HCT116 (cell line): Measurements from ENCODE around the gene LSAMP. TPM values are rescaled to one million over a fixed set of nuclear protein-coding genes. Genes with fewer than 3 reads are reported as not detected.

Experiments
- ATAC-seq: fragments of 200-7000 bp; cut with Tn5 transposase; 2 replicates; pipeline ENCODE4 v1.9.1; 2020; ENCODE audit warnings: mild to moderate bottlenecking, moderate library complexity
- BruUV-seq: library from RNA; stranded (reverse); fragments of 400-500 nt; replicated peaks from 2 replicates; lab custom pipeline; 2021; lab: Mats Ljungman, UMichigan
- CTCF ChIA-PET: fragments of 300-600 bp; sonication (Branson Sonifier 250); formaldehyde crosslinking; loops from one replicate; lab custom pipeline; 2021; ENCODE audit warnings: antibody characterized with exemption; lab: Charles Lee
- POLR2A ChIA-PET: fragments of 300-600, 350-600 bp; sonication (Branson Sonifier 250); formaldehyde crosslinking; loops from one replicate; lab custom pipeline; 2021; ENCODE audit warnings: antibody characterized with exemption; lab: Charles Lee
- RAD21 ChIA-PET, 2 experiments: fragments of 300-600 bp; sonication (Branson Sonifier 250); formaldehyde crosslinking; loops; one replicate each; lab custom pipeline; 2023; ENCODE audit warnings: low total read pairs in 2 of 2; ENCODE audit not compliant: uncharacterized antibody in 2 of 2, unreplicated experiment in 2 of 2, low non-redundant PET in 1 of 2; lab: Charles Lee
- DNase-seq: peaks from one replicate; pipeline ENCODE4 v3.0.0-alpha.2; 2010; ENCODE audit warnings: low read depth, low spot score
- H2AFZ ChIP-seq: fragments of 200-600 bp; shearing (Covaris generic), sonication (generic); 2 replicates; pipeline ENCODE4 v1.6.1; 2017; ENCODE audit warnings: low read depth, mixed run types, mixed read lengths, antibody characterized with exemption, low read length; ENCODE audit not compliant: poor library complexity, severe bottlenecking
- H3K27ac ChIP-seq: 2 replicates; pipeline ENCODE4 v1.5.1; 2012; ENCODE audit warnings: low read depth, low read length
- H3K27me3 ChIP-seq: fragments of 200-600 bp; sonication (generic); 2 replicates; pipeline ENCODE4 v1.6.1; 2016; ENCODE audit warnings: mixed run types, low read length, mixed read lengths; ENCODE audit not compliant: insufficient read depth
- H3K36me3 ChIP-seq, 2 experiments: fragments of 200-500 bp in 1 of 2; fragments of 200-600 bp in 1 of 2; sonication (Bioruptor generic) in 1 of 2; sonication (generic) in 1 of 2; 2 replicates each; pipeline versions ENCODE4 v1.5.1 to v1.6.1; 2014 to 2016; ENCODE audit warnings: low read length in 2 of 2, inconsistent platforms in 1 of 2, mixed read lengths in 1 of 2, mixed run types in 1 of 2; ENCODE audit not compliant: insufficient read depth in 2 of 2, control insufficient read depth in 1 of 2
- H3K4me1 ChIP-seq, 2 experiments: fragments of 200-600 bp in 1 of 2; sonication (generic) in 1 of 2; 2 replicates each; pipeline versions ENCODE4 v1.5.1 to v1.6.1; 2012 to 2017; ENCODE audit warnings: low read length in 2 of 2, inconsistent platforms in 1 of 2, mild to moderate bottlenecking in 1 of 2, mixed read lengths in 1 of 2, mixed run types in 1 of 2, moderate library complexity in 1 of 2; ENCODE audit not compliant: insufficient read depth in 2 of 2, control insufficient read depth in 1 of 2
- H3K4me2 ChIP-seq: fragments of 200-600 bp; sonication (generic); 2 replicates; pipeline ENCODE4 v1.6.1; 2017; ENCODE audit warnings: mixed run types, low read length, mixed read lengths
- H3K4me3 ChIP-seq, 2 experiments: fragments of 200-600 bp in 1 of 2; sonication (generic) in 1 of 2; replicated peaks in 1 of 2; 2 replicates each; pipeline ENCODE4 v1.5.1; 2011 to 2016; ENCODE audit warnings: low read length in 2 of 2, control low read depth in 1 of 2, low read depth in 1 of 2, mild to moderate bottlenecking in 1 of 2, mixed read lengths in 1 of 2, mixed run types in 1 of 2
- H3K79me2 ChIP-seq: fragments of 200-600 bp; sonication (generic); 2 replicates; pipeline ENCODE4 v1.6.1; 2017; ENCODE audit warnings: mild to moderate bottlenecking, mixed run types, low read length, moderate library complexity, mixed read lengths; ENCODE audit not compliant: insufficient read depth
- H3K9ac ChIP-seq: fragments of 200-600 bp; sonication (generic); 2 replicates; pipeline ENCODE4 v1.6.1; 2016; ENCODE audit warnings: low read length, mixed read lengths
- H3K9me2 ChIP-seq: fragments of 200-600 bp; sonication (generic), shearing (Covaris generic); 2 replicates; pipeline ENCODE4 v1.6.1; 2017; ENCODE audit warnings: mixed run types, mild to moderate bottlenecking, moderate library complexity; ENCODE audit not compliant: insufficient read depth
- H3K9me3 ChIP-seq, 2 experiments: fragments of 200-500 bp in 1 of 2; fragments of 200-600 bp in 1 of 2; sonication (Bioruptor generic) in 1 of 2; sonication (generic) in 1 of 2; 2 replicates each; pipeline ENCODE4 v1.6.1; 2014 to 2017; ENCODE audit warnings: low read length in 2 of 2, mixed read lengths in 2 of 2, inconsistent platforms in 1 of 2, low read depth in 1 of 2, mild to moderate bottlenecking in 1 of 2, mixed run types in 1 of 2, moderate library complexity in 1 of 2; ENCODE audit not compliant: control insufficient read depth in 1 of 2, insufficient read depth in 1 of 2
- H4K20me1 ChIP-seq: fragments of 200-600 bp; sonication (generic), shearing (Covaris generic); 2 replicates; pipeline ENCODE4 v1.6.1; 2017; ENCODE audit warnings: mixed run types, mild to moderate bottlenecking, moderate library complexity; ENCODE audit not compliant: insufficient read depth
- CBX3 ChIP-seq: IDR thresholded peaks from 2 replicates; pipeline ENCODE4 v1.6.1; 2012; ENCODE audit warnings: low read depth
- EGR1 ChIP-seq: IDR thresholded peaks from 2 replicates; pipeline ENCODE4 v1.6.1; 2012; ENCODE audit warnings: low read depth
- ELF1 ChIP-seq: IDR thresholded peaks from 2 replicates; pipeline ENCODE4 v1.6.1; 2012; ENCODE audit warnings: low read depth, borderline replicate concordance
- EZH2 ChIP-seq: fragments of 200-600 bp; sonication (generic); IDR thresholded peaks from 2 replicates; pipeline ENCODE4 v1.6.1; 2017; ENCODE audit warnings: antibody characterized with exemption, mixed run types
- EZH2phosphoT487 ChIP-seq: fragments of 200-600 bp; IDR thresholded peaks from 2 replicates; pipeline ENCODE4 v1.6.1; 2018; ENCODE audit warnings: antibody characterized with exemption, borderline replicate concordance
- FOSL1 ChIP-seq: IDR thresholded peaks from 2 replicates; pipeline ENCODE4 v1.6.1; 2012; ENCODE audit warnings: low read depth
- JUND ChIP-seq: IDR thresholded peaks from 2 replicates; pipeline ENCODE4 v1.6.1; 2012
- MAX ChIP-seq: IDR thresholded peaks from 2 replicates; pipeline ENCODE4 v1.6.1; 2012
- POLR2A ChIP-seq: IDR thresholded peaks from 2 replicates; pipeline ENCODE4 v1.7.0; 2011; ENCODE audit warnings: borderline replicate concordance; ENCODE audit not compliant: insufficient read depth, insufficient read length; ENCODE audit errors: extremely low read depth
- POLR2AphosphoS5 ChIP-seq: IDR thresholded peaks from 2 replicates; pipeline ENCODE4 v1.6.1; 2011; ENCODE audit warnings: mild to moderate bottlenecking, low read depth, low read length, moderate library complexity
- RAD21 ChIP-seq: IDR thresholded peaks from 2 replicates; pipeline ENCODE4 v1.6.1; 2012; ENCODE audit warnings: low read depth, mild to moderate bottlenecking
- REST ChIP-seq: IDR thresholded peaks from 2 replicates; pipeline ENCODE4 v1.6.1; 2012; ENCODE audit warnings: low read depth
- SIN3A ChIP-seq: IDR thresholded peaks from 2 replicates; pipeline ENCODE4 v1.6.1; 2012; ENCODE audit warnings: low read depth
- SRF ChIP-seq: IDR thresholded peaks from 2 replicates; pipeline ENCODE4 v1.6.1; 2012; ENCODE audit warnings: low read depth
- TCF7L2 ChIP-seq: IDR thresholded peaks from 2 replicates; pipeline ENCODE4 v1.7.0; 2011; ENCODE audit warnings: borderline replicate concordance, inconsistent platforms; ENCODE audit not compliant: insufficient read depth, insufficient read length; ENCODE audit errors: extremely low read depth
- ZBTB33 ChIP-seq: IDR thresholded peaks from 2 replicates; pipeline ENCODE4 v1.6.1; 2011; ENCODE audit warnings: mild to moderate bottlenecking, low read length, moderate library complexity; ENCODE audit not compliant: insufficient replicate concordance; ENCODE audit errors: extremely low read depth
- ZFX ChIP-seq: fragments of 450-650 bp; IDR thresholded peaks from 2 replicates; pipeline ENCODE4 v1.6.1; 2017
- ZNF274 ChIP-seq: fragments of 200-500 bp; sonication (Bioruptor generic); IDR thresholded peaks from 2 replicates; pipeline ENCODE4 v1.6.1; 2014; ENCODE audit warnings: mild to moderate bottlenecking, low read depth, low read length, inconsistent platforms
- intact Hi-C: fragments of 100-400 bp; cut with micrococcal nuclease; formaldehyde crosslinking; loops from 2 replicates; pipeline ENCODE4 v1.10.0; 2022
- total RNA-seq: library from RNA; stranded (reverse); gene quantifications from one replicate; pipeline ENCODE4 v1.2.1, GENCODE V29; 2021; ENCODE audit not compliant: unreplicated experiment

Gene LSAMP
- total RNA-seq, 1 experiment from 2014 or later, result 0.25 TPM

GRCh38 chr3:116141724-116142123 lies 303.6 kb downstream of the LSAMP start:
- Histone ChIP-seq H3K4me3 (no peak overlapping the region), H3K27me3 (no peaks in the 10 kb centered on the region), H4K20me1 (no peaks in the 10 kb centered on the region), H3K4me1 (no peaks in the 10 kb centered on the region), H3K9me2 (no peaks in the 10 kb centered on the region), H3K4me2 (no peak overlapping the region), H3K79me2 (no peaks in the 10 kb centered on the region), H3K27ac (no peak overlapping the region), H3K9me3 (no peaks in the 10 kb centered on the region), H2AFZ (no peak overlapping the region), H3K9ac (no peak overlapping the region), H3K36me3 (no peaks in the 10 kb centered on the region)
- TF ChIP-seq REST, result no peak
- no peak for TF ChIP-seq ZFX
- no peak for TF ChIP-seq SIN3A
- no peak for TF ChIP-seq SRF
- TF ChIP-seq CBX3, result no peak
- TF ChIP-seq TCF7L2, result no peak
- no peak for TF ChIP-seq ZNF274
- TF ChIP-seq EZH2phosphoT487, result no peak
- TF ChIP-seq POLR2AphosphoS5, result no peak
- TF ChIP-seq RAD21, result no peak
- no peak for TF ChIP-seq POLR2A
- TF ChIP-seq MAX, result no peak
- TF ChIP-seq EGR1, result no peak
- TF ChIP-seq JUND, result no peak
- TF ChIP-seq EZH2, result no peak
- TF ChIP-seq ELF1, result no peak
- no peak for TF ChIP-seq ZBTB33
- TF ChIP-seq FOSL1, result no peak
- ChIA-PET POLR2A (no interaction called here), RAD21 (no interaction called here), CTCF (no interaction called here)
- ATAC-seq, result no peak
- no peak for DNase-seq
- intact Hi-C loops, result loop anchor here (10.0 kb wide), 1 partner anchor 313 kb away; no protein-coding TSS in a partner anchor
- no TSS peak for BruUV-seq
